8988T (cell line): Measurements from ENCODE around the gene FREY1.

Source experiments
- DNase-seq: peaks from one replicate; pipeline ENCODE4 v3.0.0; 2011

FREY1 gene

DNA sequence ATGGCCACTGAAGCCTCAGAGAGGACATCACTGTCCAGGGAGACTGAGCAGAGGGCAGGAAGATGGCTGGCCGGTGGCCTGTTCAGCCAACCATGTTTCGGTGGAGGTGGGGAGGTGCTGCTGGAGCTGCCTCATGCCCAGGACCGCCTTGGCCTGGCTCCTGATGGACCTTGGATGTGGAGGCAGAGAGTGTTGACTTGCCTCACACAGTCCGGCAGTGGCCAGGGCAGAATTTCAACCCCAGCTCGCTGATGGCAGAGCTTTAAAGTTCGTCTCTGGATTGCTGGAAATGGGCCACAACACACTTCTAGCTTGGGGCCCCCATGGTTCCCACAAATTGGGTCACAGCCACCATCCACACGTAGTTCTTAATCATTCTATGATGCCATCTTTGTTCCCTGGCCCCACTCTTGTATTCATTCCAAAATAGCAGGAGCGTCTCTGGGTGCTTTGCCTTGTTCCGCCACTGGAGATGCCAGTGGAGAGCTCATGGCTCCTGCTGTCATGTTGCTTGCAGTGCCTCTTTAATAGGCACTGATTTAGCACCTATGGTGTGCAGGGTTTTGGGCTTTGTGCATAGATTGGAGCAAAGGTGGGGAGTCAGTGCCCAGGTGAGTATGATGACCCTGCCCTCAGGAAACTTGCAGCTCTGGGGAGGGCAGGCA, 16.1 kb downstream of the FREY1 start:
- DNase-seq: no peak

DNA sequence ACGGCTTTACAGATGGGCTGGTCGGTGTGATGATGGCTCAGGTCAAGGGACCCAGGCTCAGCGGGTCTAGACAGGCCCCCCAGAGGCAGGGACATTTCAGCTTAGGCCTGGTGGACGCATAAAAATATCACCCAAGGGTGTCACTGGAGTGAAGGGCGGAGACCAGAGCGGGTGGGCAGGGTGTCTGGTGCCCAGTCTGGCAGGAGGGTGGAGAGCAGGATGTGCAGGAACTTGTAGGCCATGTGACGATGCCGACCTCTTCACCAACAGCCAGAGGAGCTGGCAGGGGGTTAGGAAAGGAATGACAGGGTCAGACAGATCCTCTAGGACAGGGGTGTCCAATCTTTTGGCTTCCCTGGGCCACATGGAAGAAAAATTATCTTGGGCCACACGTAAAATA, 17.1 kb downstream of the FREY1 start:
- DNase-seq: no peak

- no peak for DNase-seq
Measured at GRCh38 chr11:45889555-45889954, 17.5 kb downstream of the FREY1 start.

GRCh38 chr11:45887587-45887986, 19.5 kb downstream of the FREY1 start:
- DNase-seq: no peak

DNA sequence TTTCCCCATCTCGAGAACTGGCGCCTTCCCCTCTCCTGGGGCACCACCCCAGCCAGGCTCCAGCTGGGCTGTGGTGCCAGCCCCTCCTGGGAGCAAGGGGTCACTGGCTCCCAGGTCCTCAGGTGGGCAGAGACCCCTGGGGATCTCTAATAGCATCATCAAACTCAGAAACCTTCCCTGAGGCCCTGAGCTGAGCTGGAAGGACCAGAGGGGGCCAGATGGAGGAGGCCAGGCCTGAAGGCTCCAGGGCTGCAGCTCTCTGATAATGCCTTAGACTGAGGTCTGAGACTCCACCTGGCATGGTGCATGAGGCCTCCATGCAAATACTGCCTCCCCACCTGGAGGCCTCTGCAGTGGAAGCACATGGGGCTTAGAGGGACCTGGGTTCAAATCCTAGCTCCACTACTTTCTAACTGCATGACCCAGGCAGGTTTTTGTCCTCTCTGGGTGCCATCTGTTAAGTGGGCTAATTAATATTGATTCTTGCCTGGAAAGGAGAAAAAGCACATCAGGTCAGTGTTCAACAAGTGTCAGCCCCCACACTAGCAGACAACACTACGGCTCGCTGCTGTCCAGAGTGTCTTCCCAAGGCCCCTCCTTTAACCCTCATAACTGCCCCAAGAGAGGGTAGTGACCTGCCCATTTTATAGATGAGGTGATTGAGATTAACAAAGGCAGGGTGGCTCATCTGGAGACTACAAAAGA, 20.1 kb downstream of the FREY1 start:
- DNase-seq: no peak

DNA sequence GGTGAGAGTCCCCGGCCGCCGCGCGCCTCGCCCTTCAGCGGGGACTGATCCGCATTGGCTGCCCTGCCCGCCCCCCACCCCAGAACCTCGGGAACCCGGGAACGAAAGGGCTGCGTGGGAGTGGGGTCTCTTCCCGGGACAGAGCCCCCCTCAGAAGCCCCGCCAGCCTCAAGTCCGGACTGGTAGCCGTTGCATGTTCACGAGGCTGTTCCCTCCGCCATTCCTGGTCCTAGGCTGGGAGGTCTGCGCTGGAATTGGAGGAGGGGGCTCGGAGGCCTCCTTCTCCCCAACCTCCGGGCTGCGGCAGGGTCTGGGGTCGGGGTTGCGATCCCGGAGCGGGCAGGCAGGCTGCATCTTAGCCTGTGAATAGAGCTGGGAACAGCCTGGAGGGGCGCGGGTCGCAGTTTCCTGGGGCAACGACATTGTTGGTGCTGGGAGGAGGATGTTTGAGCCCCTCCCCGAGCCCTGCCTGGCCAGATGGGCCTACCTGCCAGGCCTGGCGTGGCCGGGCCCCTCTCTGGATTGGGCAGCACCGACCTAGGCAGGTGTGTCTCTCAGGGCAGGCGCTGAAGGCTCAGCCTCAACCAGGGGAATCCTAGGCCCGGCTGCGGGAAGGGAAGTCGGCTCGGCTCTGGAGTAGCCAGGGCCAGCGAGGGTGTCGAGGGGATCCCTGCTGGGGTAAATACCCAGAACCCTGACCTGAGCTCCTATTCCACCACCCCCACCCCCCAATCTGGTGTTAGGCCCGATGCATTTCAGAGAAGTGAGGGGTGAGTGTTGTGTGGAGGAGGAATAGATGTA, 20.9 kb downstream of the FREY1 start:
- DNase-seq: peak; percentile 43

- peak; percentile 93 for DNase-seq
Measured at GRCh38 chr11:45885274-45885920, 21.7 kb downstream of the FREY1 start, which contains the start of gene MAPK8IP1. MAPK8IP1 (plus strand) TSS chr11:45885651; CDS start chr11:45885821, 170 bp downstream.

DNA sequence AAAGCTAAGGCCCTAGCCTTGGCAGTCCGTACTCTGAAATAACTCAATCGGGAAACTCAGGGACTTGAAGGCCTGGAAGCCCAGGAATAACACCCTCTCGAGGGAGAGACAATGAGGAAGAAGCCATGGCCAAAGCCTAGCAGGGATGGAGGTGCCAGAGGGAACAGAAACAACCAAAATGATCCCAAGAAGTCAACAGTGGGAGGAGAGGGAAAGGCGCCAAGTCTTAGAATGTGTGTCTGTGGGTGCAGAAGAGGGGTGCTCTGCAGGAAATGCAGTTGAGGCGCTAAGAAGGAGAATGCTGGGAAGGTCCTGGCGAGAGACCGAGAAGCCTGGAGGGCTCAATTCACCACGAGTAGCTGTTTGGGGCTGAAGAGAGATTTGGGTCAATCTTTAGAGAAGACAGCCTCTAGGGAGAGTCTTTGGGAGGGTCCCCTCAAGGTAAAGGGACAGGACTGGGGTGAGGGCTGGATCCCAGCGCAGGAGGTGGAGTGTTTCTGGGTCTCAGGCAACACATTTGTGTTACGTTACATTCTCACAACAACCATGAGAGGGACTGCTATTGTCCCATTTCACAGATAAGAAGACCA, 22.4 kb downstream of the FREY1 start:
- no peak for DNase-seq

DNA sequence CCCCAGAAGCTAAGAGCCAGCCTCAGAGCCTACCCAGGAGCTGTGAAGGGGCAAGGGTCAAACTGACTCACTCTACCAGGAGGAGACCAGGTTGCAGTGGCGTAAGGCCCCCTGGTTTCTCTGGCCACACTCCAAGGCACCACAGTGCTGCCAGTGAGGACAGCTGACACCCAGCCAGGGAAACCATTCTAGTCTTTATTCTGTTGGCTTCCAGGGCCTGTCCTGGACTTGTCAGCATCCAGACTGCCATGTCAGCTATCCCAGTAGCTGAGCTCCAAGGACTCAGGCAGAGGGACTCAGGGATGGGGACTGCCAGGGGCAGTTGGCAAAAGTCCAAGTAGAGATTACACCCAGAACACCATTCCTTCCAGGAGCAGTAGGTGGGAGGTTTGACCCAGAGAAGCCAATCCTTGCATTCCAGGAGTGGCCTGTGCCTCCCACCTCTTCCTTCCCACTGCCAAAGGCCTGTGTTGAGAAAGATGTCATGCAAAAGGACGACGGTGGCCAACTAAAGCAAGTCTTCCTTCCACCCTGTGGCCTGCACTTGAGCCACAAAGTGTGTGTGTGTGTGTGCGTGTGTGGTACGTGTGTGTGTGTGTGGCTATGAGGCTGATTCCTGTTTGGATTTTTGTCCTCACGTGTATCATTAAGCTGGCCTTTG, 25.2 kb downstream of the FREY1 start:
- DNase-seq: no peak

DNA sequence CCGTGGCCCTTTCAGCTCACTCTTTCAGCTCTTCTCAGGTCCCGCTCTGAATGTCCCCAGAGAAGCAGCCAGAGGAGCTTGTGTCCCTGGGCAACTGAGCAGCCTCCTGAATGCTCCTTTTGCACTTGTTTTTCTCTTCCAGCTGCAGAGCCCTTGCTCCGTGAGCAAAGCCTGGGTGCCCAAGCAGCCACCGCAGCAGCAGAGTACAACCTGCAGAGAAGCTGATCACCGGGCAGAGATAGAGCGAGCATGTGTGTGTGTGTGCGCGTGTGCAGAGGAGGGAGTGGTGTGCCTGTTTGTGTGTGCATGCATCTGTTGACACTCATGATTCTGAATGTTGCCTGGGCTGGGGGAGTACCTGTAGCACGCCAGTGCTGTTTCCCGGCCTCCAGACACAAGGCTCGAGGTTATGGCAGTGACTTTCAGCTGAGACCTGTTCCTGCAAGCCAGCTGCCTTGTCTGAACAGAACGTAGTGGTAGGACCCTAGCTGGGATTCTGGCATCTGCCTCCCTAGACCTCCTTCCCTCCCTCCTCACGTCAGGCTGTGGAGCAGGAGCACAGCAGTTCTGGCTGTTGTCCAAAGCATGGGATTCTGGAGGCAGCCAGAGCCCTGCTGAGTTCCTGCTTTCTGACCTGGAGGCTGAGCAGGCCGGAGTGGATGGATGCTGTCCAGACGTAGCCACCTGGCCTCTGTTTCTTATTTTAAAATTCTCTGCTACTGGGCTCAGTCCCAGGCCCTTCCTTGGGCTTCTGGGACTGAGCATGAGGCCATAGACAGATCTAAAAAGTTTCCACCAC, 26.1 kb downstream of the FREY1 start:
- DNase-seq: no peak

DNA sequence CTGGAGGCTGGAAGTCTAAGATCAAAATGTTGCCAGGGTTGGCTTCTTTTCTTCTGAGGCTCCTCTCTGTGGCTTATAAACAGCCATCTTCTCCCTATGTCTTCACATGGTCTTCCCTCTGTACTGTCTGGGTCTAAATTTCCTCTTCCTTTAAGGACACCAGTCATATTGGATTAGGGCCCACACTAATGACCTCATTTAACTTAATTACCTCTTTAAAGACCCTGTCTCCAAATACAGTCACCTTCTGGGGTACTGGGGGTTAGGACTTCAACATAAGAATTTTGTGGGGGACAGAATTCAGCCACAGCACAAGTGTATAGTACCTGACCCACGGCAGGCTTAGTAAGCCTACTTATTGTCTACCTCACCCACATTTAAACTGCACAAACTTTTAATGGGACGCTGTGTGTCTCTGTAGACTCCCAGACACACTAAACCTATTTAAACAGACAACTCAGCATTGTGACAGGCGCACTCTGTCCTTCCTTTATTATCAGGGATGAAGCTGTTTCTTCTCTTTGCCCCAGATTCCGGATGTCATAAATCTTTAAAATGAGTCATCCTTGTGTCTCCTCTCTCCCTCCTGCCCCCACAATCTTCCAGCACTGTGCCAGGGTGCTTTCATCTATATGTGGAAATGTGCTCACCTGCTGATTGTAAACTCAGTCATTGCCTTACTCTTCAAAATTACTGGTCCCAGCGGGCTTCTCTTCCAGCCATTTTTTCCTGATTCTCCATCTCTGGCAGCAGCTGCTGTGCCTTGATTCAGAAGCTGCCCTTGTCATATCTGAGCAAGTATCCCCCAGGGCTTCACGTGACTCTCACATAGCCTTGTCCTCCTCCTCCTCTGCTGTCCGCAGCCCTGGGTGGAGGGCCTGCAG, 27.0 kb downstream of the FREY1 start:
- no peak for DNase-seq

GRCh38 chr11:45877845-45878244, 29.2 kb downstream of the FREY1 start:
- no peak for DNase-seq

- no peak for DNase-seq
Measured at GRCh38 chr11:45877221-45877620, 29.9 kb downstream of the FREY1 start.

DNA sequence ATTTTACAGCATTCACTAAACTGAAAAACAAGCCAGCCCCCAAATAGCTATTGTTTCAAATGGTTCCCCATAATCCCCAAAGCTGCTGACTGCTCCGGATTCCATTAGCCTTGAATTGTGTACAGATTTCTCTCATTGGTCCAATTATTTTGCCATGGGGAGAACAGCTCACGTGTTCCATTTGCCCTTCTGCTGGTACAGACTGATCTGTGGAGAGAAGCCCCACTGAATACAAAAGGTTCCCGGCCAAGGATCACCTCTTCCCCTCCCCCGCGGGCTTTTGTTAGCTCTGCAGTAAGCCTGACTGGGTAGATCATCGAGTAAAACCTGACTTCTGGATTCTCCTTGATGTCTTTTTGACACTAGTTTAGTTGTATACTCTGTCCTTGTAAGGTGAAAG, 30.7 kb downstream of the FREY1 start:
- no peak for DNase-seq

- DNase-seq: peak; percentile 84
Measured at GRCh38 chr11:45872651-45873356, 34.3 kb downstream of the FREY1 start.

GRCh38 chr11:45871638-45872037, 35.4 kb downstream of the FREY1 start:
- no peak for DNase-seq

- no peak for DNase-seq
Measured at GRCh38 chr11:45870706-45871105, 36.4 kb downstream of the FREY1 start.

- no peak for DNase-seq
Measured at GRCh38 chr11:45869551-45869950, 37.5 kb downstream of the FREY1 start.

DNA sequence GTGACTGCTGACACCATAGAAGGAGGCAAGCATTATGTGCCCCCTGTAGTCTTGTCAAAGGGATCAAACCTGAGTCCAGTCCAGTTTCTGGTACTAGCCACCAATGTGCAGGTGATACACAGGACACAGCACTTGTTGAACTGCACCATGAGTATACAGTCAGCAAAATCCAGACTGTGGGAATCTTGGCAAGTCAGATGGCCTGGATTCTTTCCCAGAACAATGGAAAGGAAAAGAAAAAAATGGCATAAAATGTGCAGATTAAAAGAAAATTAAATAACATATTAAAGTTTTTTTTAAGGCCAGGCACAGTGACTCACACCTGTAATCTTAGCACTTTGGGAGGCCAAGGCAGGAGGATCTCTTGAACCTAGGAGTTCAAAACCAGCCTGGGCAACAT, 43.0 kb downstream of the FREY1 start:
- DNase-seq: no peak
